ENCODE data around the gene GPAM. TPM values are rescaled to one million over a fixed set of nuclear protein-coding genes. Genes with fewer than 3 reads are reported as not detected.

Gene GPAM
- total and polyA plus RNA-seq, 2 of the 8 experiments (the other 6 are each of a cell fraction or from before 2014, with no cell fraction given), result 5.5 to 15.5 TPM

- TF ChIP-seq SIN3A (conservative IDR thresholded peaks at IDR 0.05 in 1 of 2, IDR thresholded peaks at IDR 0.05 in 1 of 2; ENCODE audit: low read depth in 1 of 2, low read length in 2 of 2), result no peak
These were observed 30.3 kb upstream of the GPAM start (continued) for GRCh38 chr10:112213836-112214235.

Measured in H1 (cell line).